Mucosa of gallbladder (tissue), 1 donor: ENCODE results near the gene SLC26A9. TPM values are rescaled to one million over a fixed set of nuclear protein-coding genes. Genes with fewer than 3 reads are reported as not detected.

Experiments used
- DNase-seq: peaks from one replicate; pipeline ENCODE4 v3.0.0-alpha.2; 2020; ENCODE audit warnings: low spot score
- total RNA-seq: library from RNA; stranded (reverse); gene quantifications from one replicate; pipeline ENCODE4 v1.2.1, GENCODE V29; 2021
- donor health status: DM: no; HTN: no; CAD: no.

The SLC26A9 gene, protein sequence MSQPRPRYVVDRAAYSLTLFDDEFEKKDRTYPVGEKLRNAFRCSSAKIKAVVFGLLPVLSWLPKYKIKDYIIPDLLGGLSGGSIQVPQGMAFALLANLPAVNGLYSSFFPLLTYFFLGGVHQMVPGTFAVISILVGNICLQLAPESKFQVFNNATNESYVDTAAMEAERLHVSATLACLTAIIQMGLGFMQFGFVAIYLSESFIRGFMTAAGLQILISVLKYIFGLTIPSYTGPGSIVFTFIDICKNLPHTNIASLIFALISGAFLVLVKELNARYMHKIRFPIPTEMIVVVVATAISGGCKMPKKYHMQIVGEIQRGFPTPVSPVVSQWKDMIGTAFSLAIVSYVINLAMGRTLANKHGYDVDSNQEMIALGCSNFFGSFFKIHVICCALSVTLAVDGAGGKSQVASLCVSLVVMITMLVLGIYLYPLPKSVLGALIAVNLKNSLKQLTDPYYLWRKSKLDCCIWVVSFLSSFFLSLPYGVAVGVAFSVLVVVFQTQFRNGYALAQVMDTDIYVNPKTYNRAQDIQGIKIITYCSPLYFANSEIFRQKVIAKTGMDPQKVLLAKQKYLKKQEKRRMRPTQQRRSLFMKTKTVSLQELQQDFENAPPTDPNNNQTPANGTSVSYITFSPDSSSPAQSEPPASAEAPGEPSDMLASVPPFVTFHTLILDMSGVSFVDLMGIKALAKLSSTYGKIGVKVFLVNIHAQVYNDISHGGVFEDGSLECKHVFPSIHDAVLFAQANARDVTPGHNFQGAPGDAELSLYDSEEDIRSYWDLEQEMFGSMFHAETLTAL
- 1.3 TPM for total RNA-seq

DNA sequence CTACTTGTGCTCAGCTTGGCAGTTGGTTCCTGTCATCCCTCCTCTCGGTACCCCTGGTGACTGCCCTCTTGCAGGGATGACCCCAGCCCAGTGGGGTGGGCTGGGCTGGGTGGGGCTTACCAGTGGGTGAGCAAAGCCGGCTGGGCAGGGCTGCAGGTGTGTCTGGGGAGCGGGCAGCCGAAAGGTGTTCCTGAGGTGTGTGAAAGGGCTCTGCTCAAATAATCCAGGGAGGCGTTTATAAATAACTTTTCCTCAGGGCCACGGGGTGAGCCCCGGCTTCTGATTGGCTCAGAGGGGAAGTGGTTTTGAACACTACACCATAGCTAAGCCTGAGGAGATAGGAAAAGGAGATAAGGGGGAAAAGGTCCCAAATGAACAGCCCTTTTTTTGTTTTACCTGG lies at the start of gene SLC26A9:
Gene SLC26A9 (minus strand): TSS at position 212 of the 400 bp plus-strand sequence. CDS start 7,636 bp downstream, outside the sequence.
- no peak for DNase-seq

DNA sequence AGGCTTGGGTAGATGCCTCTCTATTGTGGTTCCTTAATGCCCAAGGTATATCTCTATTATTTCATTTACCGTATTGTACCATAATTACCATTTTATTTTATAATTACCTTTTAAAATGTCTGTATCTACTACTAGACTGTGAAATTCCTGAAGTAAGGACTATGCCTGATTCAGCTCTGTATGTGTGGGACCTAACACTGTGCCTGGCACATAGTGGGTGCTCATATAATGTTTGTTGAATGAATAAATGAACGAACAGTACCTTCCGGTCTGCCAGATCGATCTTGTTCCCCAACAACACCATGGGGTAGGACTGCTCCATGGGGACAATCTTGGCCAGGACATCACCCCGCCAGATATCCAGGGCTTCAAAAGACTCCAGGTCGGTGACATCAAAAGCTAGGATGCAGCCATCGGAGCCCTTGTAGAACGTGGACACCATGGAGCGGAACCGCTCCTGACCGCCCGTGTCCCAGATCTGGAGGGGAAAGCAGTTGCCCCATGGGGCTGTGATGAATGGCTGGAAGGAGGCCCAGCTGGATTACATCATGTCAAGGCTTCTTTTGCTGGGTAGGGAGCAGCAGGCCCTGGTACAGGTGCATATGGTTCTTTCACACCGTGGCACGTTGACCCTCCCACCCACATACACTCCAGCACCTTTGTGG lies 49.1 kb upstream of the SLC26A9 start:
- DNase-seq = no peak

DNA sequence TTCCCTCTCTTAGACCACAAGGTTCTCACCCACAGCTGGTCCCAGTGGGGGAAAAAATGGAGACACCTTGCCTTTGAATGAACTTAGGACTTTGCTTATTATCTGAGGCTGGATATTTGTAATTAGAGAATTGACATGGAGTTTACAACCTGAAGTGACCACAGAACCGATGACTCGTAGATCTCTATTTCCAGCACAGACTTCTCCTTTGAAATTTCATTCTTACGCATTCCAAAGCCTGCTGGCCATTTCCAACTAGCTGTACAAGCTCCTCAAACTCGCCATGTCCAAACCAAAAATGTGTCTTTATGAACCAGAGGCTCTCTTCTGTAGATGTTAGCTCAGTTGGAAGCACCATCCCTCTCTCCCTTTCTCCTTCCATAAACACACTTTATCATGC lies 48.0 kb upstream of the SLC26A9 start:
- DNase-seq = no peak

DNA sequence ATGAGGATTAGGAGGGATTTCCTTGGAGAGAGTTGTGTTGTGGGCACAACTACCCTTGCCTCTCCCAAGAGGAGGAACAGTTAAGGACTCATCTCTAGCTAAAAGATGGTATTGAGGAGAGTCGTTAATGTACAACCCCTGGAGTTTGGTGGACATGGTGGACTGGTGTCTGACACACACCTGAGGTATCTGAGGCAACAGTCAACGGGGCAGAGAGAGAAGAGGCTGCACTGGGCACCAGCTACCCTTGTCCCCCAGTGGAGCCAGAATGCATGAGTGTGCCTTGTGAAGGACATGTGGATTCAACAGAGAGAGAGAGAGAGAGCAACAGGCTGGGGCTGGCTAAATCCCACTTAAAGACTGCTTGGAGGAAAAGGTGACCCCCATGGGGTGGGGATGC lies 47.0 kb upstream of the SLC26A9 start:
- no peak for DNase-seq

DNA sequence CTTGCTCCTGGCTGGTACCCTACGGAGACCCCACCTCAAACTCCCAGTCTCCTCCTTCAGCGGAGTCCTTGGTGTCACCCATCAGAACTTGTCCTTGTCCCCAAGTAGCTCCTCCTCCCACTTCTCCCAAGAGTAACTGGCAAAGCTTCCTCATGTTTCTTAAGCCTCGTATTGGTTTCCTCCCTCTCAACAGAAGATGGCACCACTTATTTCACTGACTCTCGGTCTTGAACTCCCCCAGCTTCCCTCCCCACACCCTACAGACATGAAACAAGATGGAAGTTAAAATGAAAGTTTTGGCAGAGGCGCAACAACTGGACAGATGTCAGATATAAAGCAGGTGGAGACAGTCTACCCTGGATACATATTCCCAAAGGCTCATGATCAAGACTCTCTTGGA lies 46.5 kb upstream of the SLC26A9 start:
- no peak for DNase-seq

DNA sequence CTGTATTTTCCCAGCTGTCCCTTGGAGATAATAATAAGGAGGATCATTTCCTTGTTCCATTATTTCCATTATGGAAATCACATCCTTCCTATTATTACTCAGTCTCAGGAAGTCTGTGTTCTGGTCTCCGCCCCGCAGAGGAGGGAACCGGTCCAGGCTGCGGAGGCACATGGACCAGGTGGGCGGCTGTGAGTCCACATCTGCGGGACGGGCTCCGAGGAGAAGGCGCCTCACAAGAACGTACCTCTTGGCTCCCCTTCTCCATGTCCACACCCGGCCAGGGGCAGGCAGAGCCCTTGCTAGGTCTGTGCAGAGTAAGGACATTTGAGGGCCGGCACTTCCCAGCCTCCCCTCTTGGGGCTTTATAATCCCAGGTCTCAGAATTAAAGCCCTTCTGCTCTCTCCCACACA lies 45.3 kb upstream of the SLC26A9 start:
- DNase-seq = no peak

DNA sequence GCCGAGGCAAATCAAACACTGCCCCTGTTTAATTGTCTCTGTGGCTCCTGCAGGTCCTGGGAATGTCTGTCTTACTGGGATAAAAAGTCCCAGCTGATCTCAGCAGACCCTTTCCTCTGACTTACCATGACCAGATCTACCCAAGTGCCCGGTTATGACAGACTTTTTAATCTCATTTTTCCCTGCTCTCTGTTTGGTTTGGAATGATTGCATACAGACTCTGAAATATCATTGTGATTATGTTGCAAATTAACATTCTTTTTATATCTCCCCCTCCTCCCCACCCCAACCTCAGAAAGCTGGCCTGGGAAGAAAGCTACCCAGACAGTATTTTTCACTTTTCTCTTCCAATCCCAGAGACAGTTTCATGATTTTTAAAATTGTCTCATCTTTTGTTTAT lies 43.6 kb upstream of the SLC26A9 start:
- DNase-seq = no peak

DNA sequence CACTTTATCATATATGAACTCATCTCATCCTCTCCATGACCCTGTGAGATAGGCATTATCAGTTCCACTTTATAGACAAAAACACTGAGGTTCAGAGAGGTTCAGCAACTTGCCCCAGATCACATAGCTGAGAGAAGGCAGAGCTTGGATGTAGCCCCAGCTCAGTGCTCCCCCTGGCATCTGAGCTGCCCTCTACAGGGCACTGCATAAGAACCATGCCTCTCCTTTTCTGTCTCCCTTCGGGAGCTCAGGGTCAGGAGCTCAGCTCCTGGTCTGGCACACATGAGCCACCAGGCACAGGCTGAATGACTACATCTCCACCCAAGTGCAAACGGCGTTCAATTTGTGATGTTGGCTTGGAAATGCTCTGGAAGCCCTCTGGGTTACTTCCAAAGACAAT lies 43.0 kb upstream of the SLC26A9 start:
- no peak for DNase-seq

DNA sequence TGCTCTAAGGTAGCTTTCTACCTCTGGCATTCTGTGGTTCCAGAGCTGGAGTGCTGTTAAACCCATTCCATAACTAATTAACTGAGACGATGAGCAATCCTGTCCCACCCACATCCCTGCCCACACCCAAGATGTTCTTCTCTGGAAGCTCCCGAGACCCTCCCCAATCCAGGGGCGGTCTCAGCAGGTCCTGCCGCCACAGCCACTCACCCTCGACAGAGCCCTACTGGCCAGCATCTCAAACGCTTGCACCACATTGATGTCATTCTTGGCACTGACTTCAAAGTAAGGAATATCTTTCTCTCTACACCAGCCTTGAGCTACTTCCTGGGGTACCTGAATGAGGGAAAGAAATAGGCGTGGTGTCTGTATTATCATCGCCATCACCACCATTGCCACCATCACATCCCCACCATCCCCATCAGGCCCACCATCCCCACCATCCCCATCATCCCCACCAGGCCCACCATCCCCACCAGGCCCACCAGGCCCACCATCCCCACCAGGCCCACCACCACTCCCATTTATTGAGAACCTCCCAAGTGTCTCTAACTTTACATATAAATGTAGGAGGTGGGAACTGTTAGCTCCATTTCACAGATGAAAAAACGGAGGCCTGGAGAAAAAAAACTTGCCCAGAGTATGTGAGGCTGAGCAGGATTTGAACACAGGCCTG lies 42.2 kb upstream of the SLC26A9 start:
- DNase-seq = no peak

DNA sequence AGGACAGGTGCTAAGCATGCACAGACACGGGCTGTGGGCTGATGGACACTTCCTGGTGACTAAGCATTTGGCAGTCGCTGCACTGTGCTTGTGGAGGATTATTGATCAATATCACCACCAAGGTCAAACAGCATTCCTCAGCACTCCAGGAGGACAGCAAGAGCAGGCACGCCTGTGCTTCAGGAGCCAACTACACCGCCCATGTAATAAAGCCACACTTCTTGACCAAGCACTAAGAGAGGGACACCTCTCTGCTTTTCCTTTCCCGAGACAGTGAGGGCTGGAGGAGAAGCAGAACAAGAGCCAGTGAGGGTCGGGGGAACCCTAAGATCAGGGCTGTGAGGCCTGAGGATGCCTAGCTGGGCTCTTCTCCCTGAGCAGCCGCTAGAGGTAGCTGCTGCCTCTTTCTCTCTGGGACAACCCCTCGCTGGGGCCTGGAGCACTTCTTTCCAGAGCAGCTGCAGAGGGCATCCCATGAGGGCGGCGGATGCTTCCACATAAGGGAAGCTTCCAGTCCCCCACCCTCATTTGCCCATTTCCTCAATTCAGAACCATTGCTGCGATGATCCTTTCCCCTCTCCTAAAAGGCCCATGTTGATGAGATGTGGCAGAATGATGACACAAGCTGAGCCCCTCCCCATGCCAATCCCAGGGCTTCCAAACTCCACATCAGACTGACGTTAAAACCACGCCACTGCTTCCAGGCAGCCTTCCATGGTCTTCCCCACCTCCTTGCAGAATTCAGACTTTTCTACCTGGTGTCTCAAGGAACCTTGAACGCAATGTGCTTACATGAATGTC lies 40.9 kb upstream of the SLC26A9 start:
- DNase-seq = peak; percentile 89

DNA sequence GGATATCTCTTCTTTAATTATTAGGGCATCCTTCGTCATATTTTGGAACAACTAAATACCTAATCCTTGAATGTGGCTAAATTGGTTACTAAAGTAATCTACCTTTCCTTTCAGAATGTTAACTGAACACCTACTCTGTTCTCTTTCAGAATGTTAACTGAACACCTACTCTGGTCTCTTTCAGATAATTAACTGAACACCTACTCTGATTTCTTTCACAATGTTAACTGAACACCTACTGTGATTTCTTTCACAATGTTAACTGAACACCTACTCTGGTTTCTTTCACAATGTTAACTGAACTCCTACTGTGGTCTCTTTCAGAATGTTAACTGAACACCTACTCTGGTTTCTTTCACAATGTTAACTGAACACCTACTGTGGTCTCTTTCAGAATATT lies 38.0 kb upstream of the SLC26A9 start:
- no peak for DNase-seq

DNA sequence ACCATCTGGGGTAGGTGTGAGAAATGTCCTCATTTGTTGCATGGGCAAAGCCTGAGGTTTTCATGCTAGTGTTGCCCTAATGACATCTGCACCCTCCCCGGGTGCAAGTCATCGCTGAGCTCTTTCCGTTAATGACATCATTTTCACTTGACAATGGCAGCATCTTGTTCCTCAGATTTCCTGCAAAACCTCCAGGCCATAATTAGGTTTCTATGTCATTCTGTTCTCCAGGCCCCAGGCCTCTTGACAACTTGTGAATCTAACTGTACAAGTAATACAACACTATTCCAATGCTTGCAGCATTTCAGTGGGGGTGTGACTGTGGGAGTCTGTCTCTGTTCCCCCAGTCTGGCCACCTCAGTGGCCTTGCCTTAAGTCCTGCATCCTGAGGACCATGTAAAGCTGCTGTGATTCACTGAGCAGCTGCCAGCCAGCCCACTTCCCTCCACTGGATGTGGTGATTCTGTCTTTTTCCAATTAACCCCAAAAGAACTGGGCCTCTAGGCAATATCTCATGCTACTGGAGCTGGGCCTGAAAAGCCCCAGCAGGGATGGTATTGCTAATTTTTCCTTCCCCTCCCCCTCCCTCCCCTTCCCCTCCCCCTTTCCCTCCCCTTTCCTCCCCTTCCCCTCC lies 37.1 kb upstream of the SLC26A9 start:
- no peak for DNase-seq

DNA sequence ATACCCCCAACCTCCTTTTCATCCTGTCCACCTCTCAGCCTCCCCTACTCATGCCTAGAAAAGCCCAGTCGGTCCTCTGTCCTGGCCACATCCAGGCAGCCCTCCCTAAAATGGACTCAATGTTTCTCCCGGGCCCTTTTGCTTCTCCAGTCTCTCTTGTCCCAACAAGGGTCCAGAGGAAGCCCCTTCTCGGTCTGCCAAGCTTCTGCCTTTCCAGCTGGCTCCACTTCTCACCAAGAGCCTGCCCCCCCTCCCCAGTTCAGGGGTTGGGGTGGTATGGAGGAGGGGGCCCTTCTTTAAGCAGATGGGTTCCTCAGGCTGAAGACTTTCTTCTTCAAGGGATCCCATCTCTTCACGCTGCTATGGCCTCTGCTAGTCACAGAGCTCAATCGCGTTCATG lies 36.0 kb upstream of the SLC26A9 start:
- DNase-seq = no peak

DNA sequence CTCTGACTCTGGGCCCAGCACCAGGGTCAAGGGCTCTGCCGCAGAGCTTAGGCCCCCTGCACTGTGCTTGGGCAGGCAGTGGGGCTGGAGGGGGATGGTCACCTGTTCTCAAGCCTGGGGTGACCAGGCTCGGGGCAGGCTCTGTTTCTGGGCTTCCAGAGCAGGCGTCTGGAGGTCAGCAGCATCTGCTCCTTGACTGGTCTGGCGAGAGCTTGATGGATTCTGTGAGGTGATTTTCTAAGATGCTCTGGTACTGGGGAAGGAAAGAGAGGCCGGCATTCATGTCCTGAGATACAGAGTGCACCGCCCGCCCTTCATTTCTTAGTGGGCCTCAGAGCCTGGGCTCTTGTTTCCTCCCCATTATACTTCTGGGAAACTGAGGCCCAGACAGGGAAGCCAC lies 35.4 kb upstream of the SLC26A9 start:
- DNase-seq = no peak

DNA sequence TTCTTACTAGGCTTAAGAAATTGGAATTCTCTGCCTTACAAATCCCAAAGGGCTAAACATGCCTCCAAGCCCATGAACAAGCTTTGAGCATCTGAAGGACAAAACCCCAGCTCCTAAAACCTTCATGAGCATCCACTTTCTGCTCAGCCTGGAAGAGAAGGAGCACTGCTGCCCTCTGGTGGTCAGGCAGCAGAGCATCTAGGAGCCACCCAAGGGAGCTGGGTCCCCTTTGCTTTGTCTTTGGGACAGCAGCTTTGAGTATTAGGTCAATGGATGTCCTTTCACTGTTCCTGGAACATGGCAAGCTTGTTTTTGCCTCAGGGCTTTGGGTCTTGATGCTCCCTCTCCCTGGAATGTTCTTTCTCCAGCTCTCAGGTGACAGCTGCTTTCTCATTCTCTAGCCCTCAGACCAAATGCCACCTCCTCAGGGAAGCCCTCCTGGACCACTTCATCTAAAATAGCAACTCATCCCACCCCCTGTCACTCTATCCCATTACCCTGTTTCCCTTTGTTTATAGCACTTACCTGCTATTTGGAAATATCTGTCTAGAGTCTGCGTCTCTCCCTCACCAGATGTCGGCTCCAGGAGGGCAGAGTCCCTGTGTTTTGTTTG lies 34.3 kb upstream of the SLC26A9 start:
- DNase-seq = peak; percentile 56

DNA sequence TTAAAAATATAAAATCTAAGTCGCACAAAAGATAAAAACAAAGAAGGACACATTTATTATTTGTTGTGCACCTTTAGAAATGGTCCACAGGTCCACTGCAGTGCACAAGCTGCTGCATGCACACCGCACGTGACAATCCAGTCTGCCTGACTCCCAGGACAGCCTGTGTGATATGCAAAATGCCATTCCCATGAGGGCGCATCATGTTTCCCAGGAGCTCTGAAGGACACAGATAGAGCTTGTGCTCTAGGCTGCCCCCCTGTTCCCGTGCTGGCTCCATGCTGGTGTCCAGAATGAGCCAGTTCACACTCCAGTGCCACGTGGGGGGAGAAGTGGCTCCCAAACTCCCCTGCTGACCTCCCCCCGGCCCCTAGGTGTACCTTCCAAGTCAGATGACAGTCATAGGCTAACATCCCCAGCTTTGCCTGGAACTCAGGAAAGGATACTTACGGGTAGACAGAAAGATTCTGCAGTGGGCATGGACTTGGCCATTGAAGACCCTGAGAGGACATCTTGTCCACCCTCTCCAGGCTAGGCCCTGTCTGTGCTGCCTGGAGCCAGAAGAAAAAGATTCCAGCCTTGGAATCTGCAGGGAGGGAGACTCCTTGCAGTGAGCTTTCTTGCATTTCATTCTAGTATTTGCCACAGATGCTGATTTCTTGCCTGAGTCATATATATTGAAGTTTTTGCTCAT lies 33.6 kb upstream of the SLC26A9 start:
- no peak for DNase-seq

DNA sequence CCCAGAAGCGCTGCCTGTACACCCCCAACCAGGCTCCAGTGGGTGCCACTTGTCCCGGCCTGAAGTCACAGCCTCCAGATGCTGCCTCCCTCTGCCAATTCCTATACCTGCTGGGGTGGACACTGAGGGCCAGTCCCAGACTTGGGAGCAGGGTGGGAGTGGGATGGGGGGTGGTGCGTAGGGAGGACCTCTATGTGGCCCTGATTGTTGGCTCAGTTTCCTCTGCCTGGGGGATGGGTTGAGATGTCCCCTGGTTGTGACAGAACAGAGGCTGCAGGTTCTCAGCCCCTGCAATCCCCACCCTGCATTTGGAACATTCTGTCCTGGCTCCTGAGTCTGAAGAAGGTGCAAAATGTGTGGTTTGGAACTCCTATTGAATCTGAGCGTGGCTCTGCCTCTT lies 32.8 kb upstream of the SLC26A9 start:
- DNase-seq = no peak

DNA sequence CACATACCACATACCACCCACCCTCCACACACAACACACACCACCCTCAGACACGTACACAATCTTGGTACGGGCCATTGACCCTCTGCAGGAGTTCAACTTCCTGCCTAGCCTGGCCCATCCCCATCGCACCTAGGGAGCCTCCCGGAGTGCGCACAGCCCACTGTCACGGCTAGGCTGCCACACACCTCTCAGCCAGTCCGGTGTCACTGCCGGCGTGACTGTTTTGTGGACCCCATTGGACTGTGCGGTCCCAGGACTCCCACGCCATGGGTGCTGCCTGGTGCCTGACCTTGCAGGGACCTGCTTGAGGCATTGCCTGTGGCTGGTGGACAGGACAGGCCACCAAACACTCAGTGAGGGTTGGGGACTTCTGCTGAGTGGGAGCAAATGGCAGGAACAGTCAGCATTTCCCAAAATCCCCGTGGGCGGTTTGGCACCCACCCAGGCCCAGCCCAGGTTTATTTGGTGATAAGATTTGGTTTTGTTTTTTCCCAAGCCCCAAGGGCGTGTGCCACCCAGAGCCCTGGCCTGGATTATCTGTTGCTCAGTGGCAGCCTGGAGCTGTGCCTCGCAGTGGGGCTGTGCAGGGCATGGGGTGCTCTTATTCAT lies 32.2 kb upstream of the SLC26A9 start:
- no peak for DNase-seq

DNA sequence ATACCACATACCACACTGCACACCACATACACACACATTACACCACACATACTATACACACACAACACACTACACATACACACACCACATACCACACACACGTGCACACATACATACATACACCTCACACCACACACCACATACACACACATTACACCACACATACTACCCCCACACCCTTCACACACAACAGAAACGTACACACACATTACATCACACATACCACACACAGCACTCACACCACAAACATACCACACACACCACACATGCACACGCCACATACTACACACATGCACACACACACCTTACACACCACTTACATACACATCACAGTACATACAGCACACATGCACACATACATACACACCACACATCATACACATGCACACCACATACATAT lies 31.5 kb upstream of the SLC26A9 start:
- no peak for DNase-seq
